Thoracic aorta (tissue), 2 donors: ENCODE measurements around the gene ZNF280A. TPM values are rescaled to one million over a fixed set of nuclear protein-coding genes. Genes with fewer than 3 reads are reported as not detected.

Experiments used
- ATAC-seq: fragments of 150-250 bp; one replicate; pipeline ENCODE4 v1.8.0; 2017; ENCODE audit warnings: low read depth; ENCODE audit not compliant: insufficient number of reproducible peaks, low FRiP score
- DNase-seq: peaks from one replicate; pipeline ENCODE4 v3.0.0-alpha.2; 2020; ENCODE audit warnings: low spot score
- H3K27ac ChIP-seq, 2 donors: fragments of 200-600 bp; sonication (generic); 1 replicate in 1 of 2; 2 replicates in 1 of 2; pipeline ENCODE4 v1.5.1; 2016; ENCODE audit warnings: mild to moderate bottlenecking in 2 of 2, moderate library complexity in 2 of 2
- H3K27me3 ChIP-seq: fragments of 200-600 bp; sonication (generic); replicated peaks from 2 replicates; pipeline ENCODE4 v1.6.0; 2016; ENCODE audit warnings: mild to moderate bottlenecking; ENCODE audit not compliant: insufficient read depth
- H3K36me3 ChIP-seq: fragments of 200-600 bp; sonication (generic); one replicate; pipeline ENCODE4 v1.5.1; 2016
- H3K4me1 ChIP-seq, 2 donors: fragments of 200-600 bp; sonication (generic); 1 replicate in 1 of 2; 2 replicates in 1 of 2; pipeline versions ENCODE4 v1.5.1 to v1.6.0; 2016; ENCODE audit warnings: low read depth in 2 of 2, mild to moderate bottlenecking in 1 of 2; ENCODE audit not compliant: control insufficient read depth in 1 of 2
- H3K4me3 ChIP-seq: fragments of 200-600 bp; sonication (generic); 2 replicates; pipeline ENCODE4 v1.5.1; 2016; ENCODE audit warnings: mild to moderate bottlenecking
- H3K9me3 ChIP-seq: fragments of 200-600 bp; sonication (generic); 2 replicates; pipeline ENCODE4 v1.5.1; 2016
- total RNA-seq, 2 donors: library from RNA; depleted of rRNA; stranded (reverse); fragments of >200 nt; gene quantifications; one replicate each; pipeline versions ENCODE4 v1.1.0 to v1.2.3, GENCODE V29; 2016
- TF ChIP-seq, protein P1 (sequence below): fragments of 200-600 bp; sonication (generic); IDR thresholded peaks from one replicate; pipeline ENCODE4 v1.5.1; 2019; ENCODE audit warnings: antibody characterized with exemption

Gene ZNF280A
- total RNA-seq, 2 donors from 2014 or later = not detected

- Histone ChIP-seq H3K27me3 (no peaks in the 10 kb centered on the region), H3K27ac (no peak overlapping the region), H3K9me3 (no peaks in the 10 kb centered on the region), H3K36me3 (no peaks in the 10 kb centered on the region), H3K4me3 (no peak overlapping the region), H3K4me1 (no peaks in the 10 kb centered on the region)
- ATAC-seq (no peak), DNase-seq (no peak)
- TF ChIP-seq, protein P1, sequence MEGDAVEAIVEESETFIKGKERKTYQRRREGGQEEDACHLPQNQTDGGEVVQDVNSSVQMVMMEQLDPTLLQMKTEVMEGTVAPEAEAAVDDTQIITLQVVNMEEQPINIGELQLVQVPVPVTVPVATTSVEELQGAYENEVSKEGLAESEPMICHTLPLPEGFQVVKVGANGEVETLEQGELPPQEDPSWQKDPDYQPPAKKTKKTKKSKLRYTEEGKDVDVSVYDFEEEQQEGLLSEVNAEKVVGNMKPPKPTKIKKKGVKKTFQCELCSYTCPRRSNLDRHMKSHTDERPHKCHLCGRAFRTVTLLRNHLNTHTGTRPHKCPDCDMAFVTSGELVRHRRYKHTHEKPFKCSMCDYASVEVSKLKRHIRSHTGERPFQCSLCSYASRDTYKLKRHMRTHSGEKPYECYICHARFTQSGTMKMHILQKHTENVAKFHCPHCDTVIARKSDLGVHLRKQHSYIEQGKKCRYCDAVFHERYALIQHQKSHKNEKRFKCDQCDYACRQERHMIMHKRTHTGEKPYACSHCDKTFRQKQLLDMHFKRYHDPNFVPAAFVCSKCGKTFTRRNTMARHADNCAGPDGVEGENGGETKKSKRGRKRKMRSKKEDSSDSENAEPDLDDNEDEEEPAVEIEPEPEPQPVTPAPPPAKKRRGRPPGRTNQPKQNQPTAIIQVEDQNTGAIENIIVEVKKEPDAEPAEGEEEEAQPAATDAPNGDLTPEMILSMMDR = no peak
Observed at GRCh38 chr22:22556995-22557925, 37.2 kb upstream of the ZNF280A start.

- no peak for DNase-seq
- H3K27me3 ChIP-seq = no peaks in the 10 kb centered on the region
- H3K27ac ChIP-seq = no peak overlapping the region
- H3K36me3 ChIP-seq = no peaks in the 10 kb centered on the region
- no peak overlapping the region for H3K4me3 ChIP-seq
- no peak for ATAC-seq
- H3K4me1 ChIP-seq = no peaks in the 10 kb centered on the region
- no peaks in the 10 kb centered on the region for H3K9me3 ChIP-seq
- TF ChIP-seq, protein P1 = no peak
Observed at GRCh38 chr22:22556578-22556977, 36.5 kb upstream of the ZNF280A start.

- H3K36me3 ChIP-seq = no peaks in the 10 kb centered on the region
- ATAC-seq = no peak
- no peaks in the 10 kb centered on the region for H3K4me1 ChIP-seq
- no peak for DNase-seq
- TF ChIP-seq, protein P1 = no peak
- no peak overlapping the region for H3K4me3 ChIP-seq
- no peaks in the 10 kb centered on the region for H3K27me3 ChIP-seq
- no peak overlapping the region for H3K27ac ChIP-seq
- H3K9me3 ChIP-seq = no peaks in the 10 kb centered on the region
Observed at GRCh38 chr22:22555596-22555995, 35.5 kb upstream of the ZNF280A start.

DNA sequence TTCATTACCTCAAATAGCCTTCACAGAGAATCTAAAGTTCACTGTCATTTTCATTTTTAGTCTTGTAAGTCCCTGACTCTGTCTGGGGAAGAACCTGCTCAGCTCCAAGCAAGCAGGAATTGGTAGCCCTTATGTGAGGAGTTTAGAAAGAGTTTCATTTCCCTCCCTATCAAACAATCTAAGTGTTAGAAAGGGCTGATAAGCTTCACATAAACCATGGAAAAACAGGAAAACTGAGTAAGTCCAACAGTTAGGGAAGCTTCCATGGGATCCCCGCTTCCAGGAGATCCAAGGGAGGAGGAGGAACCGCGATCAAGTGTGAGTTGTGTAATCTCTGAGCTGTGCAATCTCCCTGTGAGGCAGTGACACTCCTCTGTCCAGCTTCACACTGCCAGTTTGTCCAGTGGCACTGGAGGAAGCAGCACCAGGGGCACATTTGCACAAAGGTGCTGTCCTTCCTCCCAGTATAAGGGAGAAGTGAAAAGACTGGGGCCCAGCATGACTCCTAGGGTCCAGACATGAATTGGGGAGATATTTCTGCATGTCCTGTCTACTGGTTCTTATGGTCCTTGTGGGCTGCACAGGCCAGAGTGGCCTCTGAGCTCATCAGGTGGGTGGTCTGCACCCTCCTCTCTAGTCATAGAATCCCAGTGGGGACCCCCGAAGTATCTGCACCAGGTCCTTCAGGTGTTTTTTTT lies 34.7 kb upstream of the ZNF280A start:
- H3K27me3 ChIP-seq = no peaks in the 10 kb centered on the region
- no peaks in the 10 kb centered on the region for H3K36me3 ChIP-seq
- H3K4me1 ChIP-seq = no peaks in the 10 kb centered on the region
- ATAC-seq (no peak), DNase-seq (no peak)
- no peak overlapping the region for H3K27ac ChIP-seq
- H3K4me3 ChIP-seq = no peak overlapping the region
- TF ChIP-seq, protein P1 = no peak
- no peaks in the 10 kb centered on the region for H3K9me3 ChIP-seq
